AG04450 (cell line): ENCODE measurements around the gene NFASC. TPM values are rescaled to one million over a fixed set of nuclear protein-coding genes. Genes with fewer than 3 reads are reported as not detected.

Experiments used
- CTCF ChIA-PET: fragments of 300-600, 350-600 bp; formaldehyde crosslinking; extraction: SDS; loops from one replicate; lab custom pipeline; 2022; ENCODE audit warnings: antibody characterized with exemption, inconsistent platforms; lab: Charles Lee
- POLR2A ChIA-PET: fragments of 350-600 bp; formaldehyde crosslinking; extraction: SDS; loops from one replicate; lab custom pipeline; 2021; ENCODE audit warnings: antibody characterized with exemption, inconsistent platforms; lab: Yijun Ruan, JAX
- DNase-seq: peaks from one replicate; pipeline ENCODE4 v3.0.0-alpha.2; 2011; ENCODE audit warnings: low read depth, low spot score
- H3K27ac ChIP-seq: one replicate; pipeline ENCODE4 v1.5.1; 2012; ENCODE audit warnings: low read depth, low read length, control low read depth
- H3K27me3 ChIP-seq: one replicate; pipeline ENCODE4 v1.6.0; 2012; ENCODE audit warnings: low read length; ENCODE audit not compliant: control insufficient read depth, insufficient read depth
- H3K4me3 ChIP-seq: 2 replicates; pipeline ENCODE4 v1.5.1; 2011; ENCODE audit warnings: mild to moderate bottlenecking, low read depth, low read length, control low read depth
- H3K9me3 ChIP-seq: 2 replicates; pipeline ENCODE4 v1.5.1; 2012; ENCODE audit warnings: low read length; ENCODE audit not compliant: control insufficient read depth, insufficient read depth
- CTCF ChIP-seq: IDR thresholded peaks from 2 replicates; pipeline ENCODE4 v1.5.1; 2011; ENCODE audit warnings: low read depth, low read length, control low read depth, inconsistent platforms
- polyA plus RNA-seq: library from polyadenylated mRNA; depleted of rRNA; stranded (reverse); fragments of >200 nt; gene quantifications from 2 replicates; pipeline ENCODE4 v1.2.3, GENCODE V29; 2011

The NFASC gene
- polyA plus RNA-seq, 1 experiment = 1.8 TPM

- DNase-seq = no peak
These were observed 3.6 kb downstream of the NFASC start for GRCh38 chr1:204874274-204874673.

GRCh38 chr1:204875255-204875654 lies 4.6 kb downstream of the NFASC start:
- no peaks in the 10 kb centered on the region for H3K9me3 ChIP-seq
- H3K4me3 ChIP-seq = no peak overlapping the region
- peaks cover 3% of the 10 kb centered on the region for H3K27me3 ChIP-seq
- no peak for TF ChIP-seq CTCF
- H3K27ac ChIP-seq = no peak overlapping the region
- DNase-seq = no peak
- ChIA-PET POLR2A (no interaction called here), CTCF (no interaction called here)

More at GRCh38 chr1:204874274-204874673, 3.6 kb downstream of the NFASC start:
- H3K27ac ChIP-seq = no peak overlapping the region
- no peak for TF ChIP-seq CTCF
- CTCF ChIA-PET = no interaction called here
- peaks cover 1% of the 10 kb centered on the region for H3K27me3 ChIP-seq
- no peaks in the 10 kb centered on the region for H3K9me3 ChIP-seq
- H3K4me3 ChIP-seq = no peak overlapping the region
- POLR2A ChIA-PET = no interaction called here

GRCh38 chr1:204878621-204879234 lies 8.1 kb downstream of the NFASC start:
- no peak for TF ChIP-seq CTCF
- peaks cover 3% of the 10 kb centered on the region for H3K27me3 ChIP-seq
- POLR2A ChIA-PET = no interaction called here
- CTCF ChIA-PET = no interaction called here
- H3K27ac ChIP-seq = no peak overlapping the region
- no peak for DNase-seq
- no peak overlapping the region for H3K4me3 ChIP-seq
- H3K9me3 ChIP-seq = no peaks in the 10 kb centered on the region

DNA sequence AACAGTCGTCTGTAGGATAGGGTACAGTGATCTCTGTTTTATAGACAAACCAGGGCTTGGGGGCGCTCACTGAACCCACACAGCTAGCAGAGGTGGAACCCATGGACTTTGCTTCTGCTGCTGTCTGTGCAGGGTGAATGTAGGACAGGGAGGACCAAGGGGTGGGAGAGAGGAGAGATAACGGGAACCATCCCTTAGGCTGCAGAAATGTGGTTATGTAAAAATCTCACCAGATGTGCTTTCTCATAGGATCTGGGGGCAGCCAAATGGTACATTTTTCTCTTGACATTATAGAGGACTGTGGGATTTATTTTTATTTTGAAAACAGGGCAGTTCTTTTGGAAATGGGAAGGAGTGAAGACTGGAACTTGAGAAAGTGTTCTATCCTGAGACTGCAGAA lies 8.7 kb downstream of the NFASC start:
- DNase-seq = no peak
- POLR2A ChIA-PET = interaction anchor here (1.1 kb wide), 1 partner anchor 263 kb away, joined by 3 read pairs; no protein-coding TSS in a partner anchor
- CTCF ChIA-PET = no interaction called here
- Histone ChIP-seq H3K27me3 (peaks cover 3% of the 10 kb centered on the region), H3K27ac (no peak overlapping the region), H3K4me3 (no peak overlapping the region), H3K9me3 (no peaks in the 10 kb centered on the region)
- TF ChIP-seq CTCF = no peak

DNA sequence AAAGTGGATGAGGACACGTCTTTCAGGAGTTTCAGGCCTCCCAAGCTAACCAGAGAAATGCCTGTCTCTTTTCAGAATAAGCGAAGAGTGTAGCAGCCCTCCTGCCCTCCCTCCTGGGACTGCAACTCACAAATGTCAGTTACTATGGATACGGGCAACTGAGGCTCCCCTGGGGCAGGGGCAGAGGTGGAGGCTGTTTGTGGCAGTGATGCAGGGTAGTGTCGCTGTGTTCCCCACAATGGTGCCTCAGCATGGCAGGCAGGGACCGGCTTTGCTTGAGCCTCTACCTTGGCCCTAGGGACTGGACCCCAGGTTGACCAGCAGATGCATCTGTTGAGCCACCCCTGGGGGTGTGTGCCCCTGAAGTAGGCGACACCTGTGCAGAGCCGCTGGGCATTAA lies 10.2 kb downstream of the NFASC start:
- H3K27me3 ChIP-seq = peaks cover 3% of the 10 kb centered on the region
- POLR2A ChIA-PET = no interaction called here
- CTCF ChIA-PET = no interaction called here
- no peak for TF ChIP-seq CTCF
- H3K27ac ChIP-seq = no peak overlapping the region
- DNase-seq = no peak
- no peak overlapping the region for H3K4me3 ChIP-seq
- no peaks in the 10 kb centered on the region for H3K9me3 ChIP-seq
